VCaP (cell line): ENCODE data around the gene RRAGB.
A peak's percentile ranks its signal among the peaks of the same experiment; 100 is the strongest.

Experiments
- H3K27ac ChIP-seq: fragments of 450-650 bp; 2 replicates; pipeline ENCODE4 v1.5.1; 2017
- CTCF ChIP-seq: fragments of 450-650 bp; conservative IDR thresholded peaks from 2 replicates; pipeline ENCODE4 v1.5.1; 2017; ENCODE audit warnings: mild to moderate bottlenecking, moderate library complexity

Gene RRAGB

GRCh38 chrX:55778322-55778721, 60.8 kb downstream of the RRAGB start:
- TF ChIP-seq CTCF, result no peak
- no peak overlapping the region for H3K27ac ChIP-seq

- no peak overlapping the region for H3K27ac ChIP-seq
- no peak for TF ChIP-seq CTCF
Measured at GRCh38 chrX:55783723-55784122, 66.2 kb downstream of the RRAGB start.

- no peak overlapping the region for H3K27ac ChIP-seq
- TF ChIP-seq CTCF, result no peak
Measured at GRCh38 chrX:55787063-55787462, 69.5 kb downstream of the RRAGB start.

GRCh38 chrX:55787727-55788126, 70.2 kb downstream of the RRAGB start:
- no peak overlapping the region for H3K27ac ChIP-seq
- no peak for TF ChIP-seq CTCF

- no peak for TF ChIP-seq CTCF
- no peak overlapping the region for H3K27ac ChIP-seq
Measured at GRCh38 chrX:55794405-55794804, 76.9 kb downstream of the RRAGB start.

GRCh38 chrX:55796496-55796895, 78.9 kb downstream of the RRAGB start:
- no peak overlapping the region for H3K27ac ChIP-seq
- TF ChIP-seq CTCF, result no peak

- TF ChIP-seq CTCF, result peak; percentile 49
- H3K27ac ChIP-seq, result no peak overlapping the region
Measured at GRCh38 chrX:55801811-55802210, 84.3 kb downstream of the RRAGB start.
